RWPE2 (cell line): ENCODE measurements around the gene SCRN1.

ENCODE experiments used
- ATAC-seq: fragments of 200-7000 bp; cut with Tn5 transposase; 3 replicates; pipeline ENCODE4 v1.9.1; 2021; ENCODE audit warnings: low read depth
- DNase-seq: peaks from one replicate; pipeline ENCODE4 v3.0.0-alpha.2; 2020; ENCODE audit warnings: low spot score
- H3K27ac ChIP-seq: fragments of 450-650 bp; 2 replicates; pipeline ENCODE4 v1.5.1; 2017; ENCODE audit warnings: mild to moderate bottlenecking; ENCODE audit not compliant: poor library complexity, severe bottlenecking
- H3K27me3 ChIP-seq: fragments of 250-450 bp; sonication (Bioruptor Pico); 2 replicates; pipeline ENCODE4 v1.5.1; 2021; ENCODE audit warnings: mild to moderate bottlenecking, moderate library complexity; ENCODE audit not compliant: insufficient read depth, poor library complexity, severe bottlenecking
- H3K36me3 ChIP-seq: fragments of 250-450 bp; sonication (Bioruptor Pico); 2 replicates; pipeline ENCODE4 v1.5.1; 2020; ENCODE audit warnings: low read depth, mild to moderate bottlenecking, moderate library complexity
- H3K4me1 ChIP-seq: fragments of 250-450 bp; sonication (Bioruptor Pico); 2 replicates; pipeline ENCODE4 v1.5.1; 2021; ENCODE audit warnings: mild to moderate bottlenecking, moderate library complexity; ENCODE audit not compliant: insufficient read depth, poor library complexity, severe bottlenecking
- H3K4me3 ChIP-seq: fragments of 250-450 bp; sonication (Bioruptor Pico); 2 replicates; pipeline ENCODE4 v1.5.1; 2021; ENCODE audit warnings: mild to moderate bottlenecking, moderate library complexity; ENCODE audit not compliant: severe bottlenecking
- H3K9me3 ChIP-seq: fragments of 250-450 bp; sonication (Bioruptor Pico); 2 replicates; pipeline ENCODE4 v1.5.1; 2021; ENCODE audit warnings: mild to moderate bottlenecking, moderate library complexity; ENCODE audit not compliant: severe bottlenecking
- CTCF ChIP-seq: fragments of 450-650 bp; IDR thresholded peaks from one replicate; pipeline ENCODE4 v1.5.1; 2017; ENCODE audit warnings: mild to moderate bottlenecking, moderate library complexity; ENCODE audit not compliant: poor library complexity, severe bottlenecking

Gene SCRN1

DNA sequence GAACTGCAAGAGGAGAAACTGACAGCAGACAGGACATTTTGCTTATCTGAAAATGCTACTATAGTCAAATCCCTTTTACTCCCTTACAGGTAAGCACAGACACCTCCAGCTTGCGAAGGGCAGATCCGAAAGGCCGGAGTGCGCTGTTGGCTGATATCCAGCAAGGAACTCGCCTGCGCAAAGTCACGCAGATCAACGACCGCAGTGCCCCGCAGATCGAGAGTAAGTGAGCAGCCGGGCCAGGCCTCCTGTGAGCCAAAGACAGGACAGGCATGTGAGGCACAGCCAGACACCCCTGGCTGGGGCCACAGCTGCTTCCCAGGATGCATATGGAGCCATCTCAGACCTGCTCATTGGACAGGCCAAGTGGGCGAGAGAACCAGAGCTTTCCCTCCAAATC, 113.9 kb downstream of the SCRN1 start:
- ATAC-seq (no peak), DNase-seq (no peak)
- TF ChIP-seq CTCF = no peak
- no peak overlapping the region for H3K4me3 ChIP-seq
- H3K9me3 ChIP-seq = no peaks in the 10 kb centered on the region
- H3K36me3 ChIP-seq = no peaks in the 10 kb centered on the region
- no peaks in the 10 kb centered on the region for H3K4me1 ChIP-seq
- H3K27ac ChIP-seq = no peak overlapping the region
- H3K27me3 ChIP-seq = no peaks in the 10 kb centered on the region

DNA sequence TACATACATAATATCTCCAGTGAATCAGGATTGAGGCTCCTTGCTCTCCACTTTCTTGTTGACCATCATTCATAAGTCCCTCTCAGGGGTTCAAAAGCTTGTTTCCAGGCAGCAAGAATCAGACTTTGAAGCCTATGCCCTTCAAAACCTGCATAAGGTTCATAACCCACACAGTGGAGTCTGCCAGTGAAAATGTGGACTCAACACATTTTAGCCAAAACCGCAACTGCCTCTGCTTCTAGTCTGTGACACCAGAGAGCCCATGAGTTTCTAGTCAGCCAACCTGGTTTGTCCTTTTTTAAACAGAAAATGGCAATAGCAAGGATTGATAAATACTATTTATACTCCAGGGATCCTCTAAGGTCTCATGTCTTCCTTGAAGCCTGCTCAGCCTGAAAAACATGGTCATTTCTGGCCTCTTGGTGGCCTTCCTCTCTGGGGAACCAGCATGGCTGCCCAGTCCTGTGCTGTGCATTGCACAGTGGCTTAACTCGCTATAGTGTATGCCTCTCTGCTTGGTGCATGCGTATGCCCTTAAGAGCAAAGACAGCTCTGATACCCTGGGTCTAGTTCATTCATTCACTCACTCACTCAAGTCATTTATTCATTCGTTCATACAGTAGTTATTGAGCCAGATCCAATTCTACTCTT, 115.8 kb downstream of the SCRN1 start:
- Histone ChIP-seq H3K36me3 (no peaks in the 10 kb centered on the region), H3K4me3 (no peak overlapping the region), H3K4me1 (no peaks in the 10 kb centered on the region), H3K27ac (no peak overlapping the region), H3K27me3 (no peaks in the 10 kb centered on the region), H3K9me3 (no peaks in the 10 kb centered on the region)
- DNase-seq (no peak), ATAC-seq (no peak)
- TF ChIP-seq CTCF = no peak

- Histone ChIP-seq H3K4me1 (no peaks in the 10 kb centered on the region), H3K27me3 (no peaks in the 10 kb centered on the region), H3K36me3 (no peaks in the 10 kb centered on the region), H3K27ac (no peak overlapping the region), H3K4me3 (no peak overlapping the region), H3K9me3 (no peaks in the 10 kb centered on the region)
- DNase-seq (no peak), ATAC-seq (no peak)
- TF ChIP-seq CTCF = no peak
Measured at GRCh38 chr7:29871787-29872398, 117.7 kb downstream of the SCRN1 start.
